ENCODE measurements around the gene GLB1L2. TPM values are rescaled to one million over a fixed set of nuclear protein-coding genes. Genes with fewer than 3 reads are reported as not detected.

Gene GLB1L2
- total and polyA plus RNA-seq, 2 of the 4 experiments (the other 2 are of a cell fraction), result under 0.01 to 0.26 TPM

DNA sequence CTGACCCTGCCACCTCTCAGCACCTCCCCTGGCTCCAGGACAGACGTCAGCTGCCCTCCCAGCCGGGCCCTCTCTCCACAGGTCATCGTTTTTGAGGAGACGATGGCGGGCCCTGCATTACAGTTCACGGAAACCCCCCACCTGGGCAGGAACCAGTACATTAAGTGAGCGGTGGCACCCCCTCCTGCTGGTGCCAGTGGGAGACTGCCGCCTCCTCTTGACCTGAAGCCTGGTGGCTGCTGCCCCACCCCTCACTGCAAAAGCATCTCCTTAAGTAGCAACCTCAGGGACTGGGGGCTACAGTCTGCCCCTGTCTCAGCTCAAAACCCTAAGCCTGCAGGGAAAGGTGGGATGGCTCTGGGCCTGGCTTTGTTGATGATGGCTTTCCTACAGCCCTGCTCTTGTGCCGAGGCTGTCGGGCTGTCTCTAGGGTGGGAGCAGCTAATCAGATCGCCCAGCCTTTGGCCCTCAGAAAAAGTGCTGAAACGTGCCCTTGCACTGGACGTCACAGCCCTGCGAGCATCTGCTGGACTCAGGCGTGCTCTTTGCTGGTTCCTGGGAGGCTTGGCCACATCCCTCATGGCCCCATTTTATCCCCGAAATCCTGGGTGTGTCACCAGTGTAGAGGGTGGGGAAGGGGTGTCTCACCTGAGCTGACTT lies 43.2 kb downstream of the GLB1L2 start:
- no peak overlapping the region for H3K9ac ChIP-seq (ENCODE audit: low read depth, low read length)
- no peaks in the 10 kb centered on the region for H3K79me1 ChIP-seq (ENCODE audit: low read depth in 1 of 2, low read length in 2 of 2)
- CTCF ChIA-PET, result no interaction called here
- H2AK5ac ChIP-seq (ENCODE audit: low read depth, low read length), result no peak overlapping the region
- H2BK15ac ChIP-seq (ENCODE audit: low read depth, low read length), result no peak overlapping the region
- H2BK5ac ChIP-seq (ENCODE audit: low read depth, low read length, poor library complexity, severe bottlenecking), result no peak overlapping the region
- H3K4me1 ChIP-seq (ENCODE audit: control insufficient read depth, insufficient read depth, low read length), result no peaks in the 10 kb centered on the region
- POLR2A ChIA-PET (ENCODE audit: unreplicated experiment), result no interaction called here
- peaks cover 44% of the 10 kb centered on the region for H3K9me3 ChIP-seq (ENCODE audit: control insufficient read depth, insufficient read depth, low read length)
- dilution Hi-C loops (cut with HindIII; ENCODE audit: low sequenced_read_pairs, unreplicated experiment), result no loop called here
- no peak overlapping the region for H3K23ac ChIP-seq (ENCODE audit: low read depth, low read length)
- H2BK120ac ChIP-seq (ENCODE audit: low read depth, low read length), result no peak overlapping the region
- intact Hi-C loops (cut with micrococcal nuclease), result no loop called here
- no TSS peak for BruUV-seq (replicated peaks)
- no peak overlapping the region for H3K18ac ChIP-seq (ENCODE audit: low read depth, low read length)
- H3K14ac ChIP-seq (replicated peaks; ENCODE audit: low read depth, low read length), result no peak overlapping the region
- no peak for DNase-seq
- no peak overlapping the region for H4K8ac ChIP-seq (ENCODE audit: low read depth in 2 of 2, low read length in 2 of 2)
- no peak overlapping the region for H2AFZ ChIP-seq (replicated peaks; ENCODE audit: low read length, poor library complexity)
- WGBS, 2 experiments (ENCODE audit: extremely low coverage in 2 of 2, insufficient read length in 1 of 2), result 7% methylated on average over 4 of the region's 16 CpGs; no CpG with 5 or more reads in 1 of the 2 experiments
- no peak overlapping the region for H3K56ac ChIP-seq (ENCODE audit: extremely low read depth, insufficient read depth, low read length)
- H2AK9ac ChIP-seq (replicated peaks; ENCODE audit: low read depth, low read length, poor library complexity), result no peak overlapping the region
- ATAC-seq (ENCODE audit: low read depth), result no peak
- no peaks in the 10 kb centered on the region for H3K9me1 ChIP-seq (ENCODE audit: insufficient read depth, low read length)
- H3K27ac ChIP-seq (ENCODE audit: insufficient read depth, low read length), result no peak overlapping the region
- in situ Hi-C loops (cut with MboI; ENCODE audit: low sequenced_read_pairs), result no loop called here
- H4K20me1 ChIP-seq (ENCODE audit: insufficient read depth, low read length), result no peaks in the 10 kb centered on the region
- H4K91ac ChIP-seq (ENCODE audit: insufficient read depth, low read depth, low read length), result no peak overlapping the region
- TF ChIP-seq POLR2A (IDR thresholded peaks at IDR 0.05; ENCODE audit: low read depth, low read length) (no peak), BHLHE40 (IDR thresholded peaks at IDR 0.05; ENCODE audit: low read depth, low read length) (no peak), MXI1 (IDR thresholded peaks at IDR 0.05; ENCODE audit: borderline replicate concordance, low read depth, low read length) (no peak), RAD21 (IDR thresholded peaks at IDR 0.05; ENCODE audit: low read length) (no peak), NFE2L2 (IDR thresholded peaks at IDR 0.05; ENCODE audit: low read depth, low read length) (no peak), RCOR1 (IDR thresholded peaks at IDR 0.05; ENCODE audit: insufficient replicate concordance, low read length) (no peak), CTCF (conservative IDR thresholded peaks at IDR 0.05; ENCODE audit: low read depth, low read length) (no peak), CHD1 (IDR thresholded peaks at IDR 0.05; ENCODE audit: low read depth, low read length) (no peak), SMC3 (IDR thresholded peaks at IDR 0.05; ENCODE audit: low read depth, low read length) (no peak), FOS (IDR thresholded peaks at IDR 0.05; ENCODE audit: low read depth, low read length) (no peak)
- TF ChIP-seq, protein P1, sequence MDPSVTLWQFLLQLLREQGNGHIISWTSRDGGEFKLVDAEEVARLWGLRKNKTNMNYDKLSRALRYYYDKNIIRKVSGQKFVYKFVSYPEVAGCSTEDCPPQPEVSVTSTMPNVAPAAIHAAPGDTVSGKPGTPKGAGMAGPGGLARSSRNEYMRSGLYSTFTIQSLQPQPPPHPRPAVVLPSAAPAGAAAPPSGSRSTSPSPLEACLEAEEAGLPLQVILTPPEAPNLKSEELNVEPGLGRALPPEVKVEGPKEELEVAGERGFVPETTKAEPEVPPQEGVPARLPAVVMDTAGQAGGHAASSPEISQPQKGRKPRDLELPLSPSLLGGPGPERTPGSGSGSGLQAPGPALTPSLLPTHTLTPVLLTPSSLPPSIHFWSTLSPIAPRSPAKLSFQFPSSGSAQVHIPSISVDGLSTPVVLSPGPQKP (IDR thresholded peaks at IDR 0.05; ENCODE audit: borderline replicate concordance, low read depth, low read length), result no peak
- TF ChIP-seq, protein P2, sequence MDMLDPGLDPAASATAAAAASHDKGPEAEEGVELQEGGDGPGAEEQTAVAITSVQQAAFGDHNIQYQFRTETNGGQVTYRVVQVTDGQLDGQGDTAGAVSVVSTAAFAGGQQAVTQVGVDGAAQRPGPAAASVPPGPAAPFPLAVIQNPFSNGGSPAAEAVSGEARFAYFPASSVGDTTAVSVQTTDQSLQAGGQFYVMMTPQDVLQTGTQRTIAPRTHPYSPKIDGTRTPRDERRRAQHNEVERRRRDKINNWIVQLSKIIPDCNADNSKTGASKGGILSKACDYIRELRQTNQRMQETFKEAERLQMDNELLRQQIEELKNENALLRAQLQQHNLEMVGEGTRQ (IDR thresholded peaks at IDR 0.05; ENCODE audit: low read depth, low read length), result no peak
- no peaks in the 10 kb centered on the region for H3K27me3 ChIP-seq (ENCODE audit: control insufficient read depth, insufficient read depth, low read length)
- H2BK20ac ChIP-seq (ENCODE audit: low read depth, low read length), result no peak overlapping the region
- no peak overlapping the region for H4K5ac ChIP-seq (ENCODE audit: low read depth, low read length)
- H3K4ac ChIP-seq (ENCODE audit: low read depth, low read length), result no peak overlapping the region
- no peak overlapping the region for H3K4me2 ChIP-seq (ENCODE audit: low read depth, low read length)
- no peak overlapping the region for H3K4me3 ChIP-seq (ENCODE audit: insufficient read depth, low read depth, low read length)
- no peaks in the 10 kb centered on the region for H3K36me3 ChIP-seq (ENCODE audit: control insufficient read depth, insufficient read depth, low read length)
